Trophoblast cell (in vitro differentiated cells and primary cell): ENCODE data around the gene TCF3.

Experiments
- DNase-seq, 2 donors: peaks; one replicate each; pipeline ENCODE4 v3.0.0-alpha.2; 2016
- H2AFZ ChIP-seq: 2 replicates; pipeline ENCODE4 v1.6.1; 2013; ENCODE audit warnings: low read length, moderate library complexity, mild to moderate bottlenecking; ENCODE audit not compliant: insufficient read depth, poor library complexity
- H2AK5ac ChIP-seq: 2 replicates; pipeline ENCODE4 v1.6.1; 2013; ENCODE audit warnings: mild to moderate bottlenecking, low read length
- H2BK120ac ChIP-seq: 2 replicates; pipeline ENCODE4 v1.6.1; 2013; ENCODE audit warnings: low read length, mild to moderate bottlenecking, moderate library complexity; ENCODE audit not compliant: insufficient read depth, poor library complexity
- H2BK12ac ChIP-seq: 2 replicates; pipeline ENCODE4 v1.6.1; 2013; ENCODE audit warnings: mild to moderate bottlenecking, low read length, moderate library complexity
- H2BK5ac ChIP-seq: 2 replicates; pipeline ENCODE4 v1.6.1; 2013; ENCODE audit warnings: low read length, low read depth, moderate library complexity, mild to moderate bottlenecking; ENCODE audit not compliant: poor library complexity
- H3K14ac ChIP-seq: 2 replicates; pipeline ENCODE4 v1.6.1; 2013; ENCODE audit warnings: mild to moderate bottlenecking, low read length
- H3K18ac ChIP-seq: 2 replicates; pipeline ENCODE4 v1.6.1; 2013; ENCODE audit warnings: mild to moderate bottlenecking, low read length
- H3K23ac ChIP-seq: 2 replicates; pipeline ENCODE4 v1.6.1; 2013; ENCODE audit warnings: low read length
- H3K27ac ChIP-seq: 2 replicates; pipeline ENCODE4 v1.5.1; 2013; ENCODE audit warnings: low read depth, mild to moderate bottlenecking, inconsistent platforms, low read length, moderate library complexity
- H3K27me3 ChIP-seq: 2 replicates; pipeline ENCODE4 v1.6.1; 2013; ENCODE audit warnings: inconsistent platforms, mild to moderate bottlenecking, low read length, moderate library complexity; ENCODE audit not compliant: insufficient read depth
- H3K36me3 ChIP-seq, 2 experiments: 1 replicate in 1 of 2; 2 replicates in 1 of 2; pipeline ENCODE4 v1.6.1; 2013; ENCODE audit warnings: low read length in 2 of 2, mild to moderate bottlenecking in 2 of 2, moderate library complexity in 1 of 2; ENCODE audit not compliant: insufficient read depth in 2 of 2, control insufficient read depth in 1 of 2
- H3K4ac ChIP-seq: 2 replicates; pipeline ENCODE4 v1.6.1; 2013; ENCODE audit warnings: low read depth, mild to moderate bottlenecking, low read length, moderate library complexity
- H3K4me1 ChIP-seq, 2 experiments: 1 replicate in 1 of 2; 2 replicates in 1 of 2; pipeline ENCODE4 v1.6.1; 2013; ENCODE audit warnings: low read length in 2 of 2, mild to moderate bottlenecking in 2 of 2, moderate library complexity in 1 of 2; ENCODE audit not compliant: insufficient read depth in 2 of 2, control insufficient read depth in 1 of 2
- H3K4me2 ChIP-seq: 2 replicates; pipeline ENCODE4 v1.6.1; 2013; ENCODE audit warnings: inconsistent platforms, mild to moderate bottlenecking, low read length, moderate library complexity
- H3K4me3 ChIP-seq: 2 replicates; pipeline ENCODE4 v1.5.1; 2013; ENCODE audit warnings: mild to moderate bottlenecking, low read depth, low read length, inconsistent platforms
- H3K79me1 ChIP-seq: one replicate; pipeline ENCODE4 v1.6.1; 2013; ENCODE audit warnings: low read length
- H3K79me2 ChIP-seq: 2 replicates; pipeline ENCODE4 v1.6.1; 2013; ENCODE audit warnings: low read length, mild to moderate bottlenecking; ENCODE audit not compliant: control insufficient read depth, insufficient read depth, poor library complexity
- H3K9ac ChIP-seq: 2 replicates; pipeline ENCODE4 v1.6.1; 2013; ENCODE audit warnings: mild to moderate bottlenecking, low read length
- H3K9me3 ChIP-seq: 2 replicates; pipeline ENCODE4 v1.6.1; 2013; ENCODE audit warnings: low read depth, mild to moderate bottlenecking, control low read depth, inconsistent platforms, low read length; ENCODE audit not compliant: insufficient read depth
- H4K12ac ChIP-seq: 2 replicates; pipeline ENCODE4 v1.6.1; 2013; ENCODE audit warnings: low read depth, mild to moderate bottlenecking, low read length, moderate library complexity
- H4K8ac ChIP-seq: 2 replicates; pipeline ENCODE4 v1.6.1; 2013; ENCODE audit warnings: low read depth, mild to moderate bottlenecking, low read length, moderate library complexity
- H4K91ac ChIP-seq: one replicate; pipeline ENCODE4 v1.6.1; 2013; ENCODE audit warnings: low read depth, mild to moderate bottlenecking, low read length, moderate library complexity
- WGBS: extraction: QIAGEN DNeasy Blood & Tissue Kit; methylation state at CpG from one replicate; pipeline ENCODE4 v1.1.7; 2013; ENCODE audit warnings: missing lambda C conversion rate; ENCODE audit not compliant: insufficient read length, insufficient coverage; ENCODE audit errors: extremely low coverage; 5-methylcytosine and 5-hydroxymethylcytosine counted together

TCF3 gene

GRCh38 chr19:1567116-1567847 lies 85.1 kb downstream of the TCF3 start:
- peak overlapping the region; percentile 52 for H3K27ac ChIP-seq
- no peak overlapping the region for H3K23ac ChIP-seq
- H3K4me3 ChIP-seq, result peak overlapping the region; percentile 99
- peaks cover 2% of the 10 kb centered on the region for H3K27me3 ChIP-seq
- peak overlapping the region; percentile 96 for H4K8ac ChIP-seq
- no CpG with 5 or more reads among the region's 108 CpGs for WGBS
- peaks cover 10 to 11% of the 10 kb centered on the region in 2 experiments for H3K4me1 ChIP-seq
- H4K12ac ChIP-seq, result peak overlapping the region; percentile 96
- H3K4me2 ChIP-seq, result peak overlapping the region; percentile 59
- peak overlapping the region; percentile 82 for H2BK5ac ChIP-seq
- H3K18ac ChIP-seq, result peak overlapping the region; percentile 99
- no peak overlapping the region for H2BK12ac ChIP-seq
- H3K14ac ChIP-seq, result peak overlapping the region; percentile 98
- peaks cover 39% of the 10 kb centered on the region for H3K79me2 ChIP-seq
- peak overlapping the region; percentile 91 for H2BK120ac ChIP-seq
- H3K79me1 ChIP-seq, result peaks cover 17% of the 10 kb centered on the region
- H3K36me3 ChIP-seq, result peaks cover 29 to 32% of the 10 kb centered on the region in 2 experiments
- peak overlapping the region; percentile 71 for H2AFZ ChIP-seq
- H4K91ac ChIP-seq, result peak overlapping the region; percentile 99
- peak in 1 of 2 donors; percentile 53 for DNase-seq
- peak overlapping the region; percentile 99 for H3K9ac ChIP-seq
- H3K9me3 ChIP-seq, result peaks cover 3% of the 10 kb centered on the region
- peak overlapping the region; percentile 100 for H2AK5ac ChIP-seq
- peak overlapping the region; percentile 100 for H3K4ac ChIP-seq

GRCh38 chr19:1566392-1567115 lies 85.9 kb downstream of the TCF3 start:
- H4K12ac ChIP-seq, result peak overlapping the region; percentile 96
- peak overlapping the region; percentile 96 for H4K8ac ChIP-seq
- H3K4ac ChIP-seq, result peak overlapping the region; percentile 99
- peak in 1 of 2 donors; percentile 53 for DNase-seq
- H3K79me2 ChIP-seq, result peaks cover 39% of the 10 kb centered on the region
- no peak overlapping the region for H2BK12ac ChIP-seq
- H2BK120ac ChIP-seq, result peak overlapping the region; percentile 96
- WGBS, result no CpG with 5 or more reads among the region's 42 CpGs
- peaks cover 3% of the 10 kb centered on the region for H3K9me3 ChIP-seq
- H3K27me3 ChIP-seq, result peaks cover 2% of the 10 kb centered on the region
- peak overlapping the region; percentile 100 for H2AK5ac ChIP-seq
- H3K14ac ChIP-seq, result peak overlapping the region; percentile 98
- peaks cover 30 to 35% of the 10 kb centered on the region in 2 experiments for H3K36me3 ChIP-seq
- peak overlapping the region; percentile 76 for H3K4me2 ChIP-seq
- H3K9ac ChIP-seq, result peak overlapping the region; percentile 99
- H2AFZ ChIP-seq, result peak overlapping the region; percentile 39
- H3K27ac ChIP-seq, result peak overlapping the region; percentile 52
- no peak overlapping the region for H3K23ac ChIP-seq
- H3K18ac ChIP-seq, result peak overlapping the region; percentile 94
- peaks cover 10 to 11% of the 10 kb centered on the region in 2 experiments for H3K4me1 ChIP-seq
- peaks cover 17% of the 10 kb centered on the region for H3K79me1 ChIP-seq
- H3K4me3 ChIP-seq, result peak overlapping the region; percentile 99
- peak overlapping the region; percentile 82 for H2BK5ac ChIP-seq
- peak overlapping the region; percentile 99 for H4K91ac ChIP-seq

- DNase-seq, result no peak
- no peak overlapping the region for H3K27ac ChIP-seq
- H3K4ac ChIP-seq, result peak overlapping the region; percentile 70
- peaks cover 53% of the 10 kb centered on the region for H3K79me2 ChIP-seq
- H2AFZ ChIP-seq, result no peak overlapping the region
- no peak overlapping the region for H2BK120ac ChIP-seq
- no peak overlapping the region for H3K4me3 ChIP-seq
- H3K79me1 ChIP-seq, result peaks cover 17% of the 10 kb centered on the region
- no peak overlapping the region for H4K8ac ChIP-seq
- H3K14ac ChIP-seq, result no peak overlapping the region
- no peaks in the 10 kb centered on the region for H3K9me3 ChIP-seq
- no peak overlapping the region for H2BK12ac ChIP-seq
- H3K4me1 ChIP-seq, result peaks cover 8 to 11% of the 10 kb centered on the region in 2 experiments
- no peak overlapping the region for H3K9ac ChIP-seq
- H2BK5ac ChIP-seq, result no peak overlapping the region
- no peak overlapping the region for H3K18ac ChIP-seq
- H4K91ac ChIP-seq, result no peak overlapping the region
- H3K23ac ChIP-seq, result no peak overlapping the region
- whole genome bisulfite sequencing, result no CpG with 5 or more reads among the region's 6 CpGs
- H3K4me2 ChIP-seq, result no peak overlapping the region
- H3K27me3 ChIP-seq, result no peaks in the 10 kb centered on the region
- no peak overlapping the region for H2AK5ac ChIP-seq
- H3K36me3 ChIP-seq, result peaks cover 56 to 57% of the 10 kb centered on the region in 2 experiments
- no peak overlapping the region for H4K12ac ChIP-seq
Observed at GRCh38 chr19:1563251-1563650, 89.2 kb downstream of the TCF3 start.

GRCh38 chr19:1561236-1561842 lies 91.1 kb downstream of the TCF3 start:
- WGBS, result no CpG with 5 or more reads among the region's 17 CpGs
- no peak overlapping the region for H2BK5ac ChIP-seq
- H3K79me2 ChIP-seq, result peaks cover 43% of the 10 kb centered on the region
- no peak overlapping the region for H3K4me2 ChIP-seq
- no peak for DNase-seq
- no peaks in the 10 kb centered on the region for H3K27me3 ChIP-seq
- peaks cover 65 to 68% of the 10 kb centered on the region in 2 experiments for H3K36me3 ChIP-seq
- H3K14ac ChIP-seq, result no peak overlapping the region
- no peak overlapping the region for H4K8ac ChIP-seq
- H3K4ac ChIP-seq, result peak overlapping the region; percentile 97
- H2BK12ac ChIP-seq, result no peak overlapping the region
- H2AFZ ChIP-seq, result no peak overlapping the region
- peaks cover 8 to 11% of the 10 kb centered on the region in 2 experiments for H3K4me1 ChIP-seq
- H2AK5ac ChIP-seq, result no peak overlapping the region
- no peak overlapping the region for H3K23ac ChIP-seq
- no peak overlapping the region for H3K27ac ChIP-seq
- H3K9ac ChIP-seq, result no peak overlapping the region
- H2BK120ac ChIP-seq, result no peak overlapping the region
- H4K12ac ChIP-seq, result no peak overlapping the region
- peaks cover 7% of the 10 kb centered on the region for H3K79me1 ChIP-seq
- no peak overlapping the region for H3K4me3 ChIP-seq
- no peaks in the 10 kb centered on the region for H3K9me3 ChIP-seq
- H4K91ac ChIP-seq, result no peak overlapping the region
- H3K18ac ChIP-seq, result no peak overlapping the region
